ENCODE data around the gene KIAA1614.
"Not testable (repeated sequence)": the region's sequence is repeated elsewhere in the genome, so short reads cannot be mapped to it uniquely, and the experiment has no call there.

Gene KIAA1614

DNA sequence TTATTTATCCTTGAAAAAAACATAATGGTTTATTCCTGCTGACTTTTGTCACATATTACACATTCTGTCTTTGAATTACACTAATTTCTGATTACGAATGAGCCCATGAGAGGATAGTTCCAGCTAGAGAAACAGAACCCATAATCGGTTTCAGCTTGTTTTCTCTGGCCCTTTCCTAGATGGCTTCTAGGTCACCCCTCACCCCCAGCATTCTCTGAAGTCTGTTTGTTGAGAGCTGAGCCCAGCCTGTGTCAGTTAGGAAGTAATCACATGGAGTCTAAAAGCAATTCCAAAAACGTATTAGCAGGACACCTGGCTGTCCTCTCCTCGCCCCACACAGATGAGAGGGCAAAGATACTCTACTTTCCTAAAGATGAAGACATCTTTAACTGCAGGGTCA, 48.9 kb downstream of the KIAA1614 start:
- DNase-seq (ENCODE audit: low read depth): no peak

DNA sequence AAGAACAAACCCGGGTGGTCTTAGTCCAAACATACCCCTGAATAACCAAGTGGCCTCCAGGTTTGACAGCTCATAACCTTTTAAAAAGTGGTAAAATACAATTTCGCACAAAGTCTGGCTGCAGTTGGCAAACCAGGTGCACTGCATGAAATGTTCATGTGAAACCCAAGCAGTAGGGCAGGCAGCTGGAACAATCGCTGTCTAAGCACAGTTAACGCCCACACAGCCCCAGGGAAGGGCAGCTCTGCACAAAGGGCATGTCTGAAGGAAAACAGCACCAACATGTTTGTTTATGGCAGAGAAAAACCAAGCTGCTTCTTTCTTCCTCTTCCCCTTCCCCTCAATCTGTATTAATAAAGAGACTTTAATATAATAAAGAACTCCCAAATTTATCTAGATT, 49.5 kb downstream of the KIAA1614 start:
- DNase-seq (ENCODE audit: low read depth): no peak

DNA sequence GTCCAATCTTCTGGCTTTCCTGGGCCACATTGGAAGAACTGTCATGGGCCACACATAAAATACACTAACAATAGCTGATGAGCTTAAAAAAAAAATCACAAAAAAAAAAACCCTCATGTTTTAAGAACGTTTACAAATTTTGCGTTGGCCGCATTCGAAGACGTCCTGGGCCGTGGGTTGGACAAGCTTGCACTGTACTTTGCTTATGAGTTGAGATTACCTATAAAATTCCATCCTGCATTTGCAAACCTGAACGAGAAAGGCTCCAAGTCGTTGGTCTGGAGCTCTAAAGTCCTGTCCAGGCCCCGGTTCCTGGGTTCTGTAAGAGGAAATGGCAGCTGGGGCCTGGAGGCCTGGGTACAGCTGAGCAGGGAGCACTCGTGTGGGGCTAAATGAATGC, 51.4 kb downstream of the KIAA1614 start:
- no peak for DNase-seq (ENCODE audit: low read depth)

DNA sequence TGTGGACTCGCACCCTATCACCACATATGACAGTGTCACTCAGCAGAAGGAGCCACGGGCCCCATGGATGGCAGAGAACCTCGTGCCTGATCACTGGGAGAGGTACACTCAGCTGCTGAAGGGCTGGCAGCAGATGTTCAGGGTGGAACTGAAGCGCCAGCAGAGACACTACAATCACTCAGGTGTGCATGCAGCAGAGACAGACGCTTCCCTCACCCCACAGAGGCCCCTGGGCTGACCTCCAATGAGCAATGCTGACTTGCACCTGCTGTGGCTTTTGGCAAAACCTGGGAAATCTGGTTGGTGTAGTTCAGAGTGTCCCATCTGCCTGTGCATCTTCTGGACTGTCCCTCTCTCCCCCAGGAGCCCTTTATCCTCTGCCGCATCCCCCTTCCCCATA, 51.9 kb downstream of the KIAA1614 start:
- no peak for DNase-seq (ENCODE audit: low read depth)

DNA sequence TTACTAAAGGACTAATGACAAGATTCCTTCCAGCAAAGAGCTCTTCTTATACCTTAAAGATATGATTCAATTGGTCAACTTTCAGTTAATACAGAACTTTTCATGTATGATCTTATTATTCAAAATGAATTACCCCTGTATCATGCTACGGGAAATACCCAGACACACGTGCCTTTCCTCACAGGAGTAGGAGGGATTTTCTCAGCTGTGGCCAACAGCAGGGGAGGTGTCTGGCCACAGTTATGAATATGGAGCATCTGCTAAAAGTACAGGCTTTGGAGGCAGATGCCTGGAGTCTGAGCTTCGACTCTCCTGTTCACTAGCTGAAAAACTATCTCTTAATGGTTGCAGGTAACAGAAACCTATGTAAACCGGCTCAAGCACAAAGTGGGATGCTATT, 53.6 kb downstream of the KIAA1614 start:
- DNase-seq (ENCODE audit: low read depth): no peak

DNA sequence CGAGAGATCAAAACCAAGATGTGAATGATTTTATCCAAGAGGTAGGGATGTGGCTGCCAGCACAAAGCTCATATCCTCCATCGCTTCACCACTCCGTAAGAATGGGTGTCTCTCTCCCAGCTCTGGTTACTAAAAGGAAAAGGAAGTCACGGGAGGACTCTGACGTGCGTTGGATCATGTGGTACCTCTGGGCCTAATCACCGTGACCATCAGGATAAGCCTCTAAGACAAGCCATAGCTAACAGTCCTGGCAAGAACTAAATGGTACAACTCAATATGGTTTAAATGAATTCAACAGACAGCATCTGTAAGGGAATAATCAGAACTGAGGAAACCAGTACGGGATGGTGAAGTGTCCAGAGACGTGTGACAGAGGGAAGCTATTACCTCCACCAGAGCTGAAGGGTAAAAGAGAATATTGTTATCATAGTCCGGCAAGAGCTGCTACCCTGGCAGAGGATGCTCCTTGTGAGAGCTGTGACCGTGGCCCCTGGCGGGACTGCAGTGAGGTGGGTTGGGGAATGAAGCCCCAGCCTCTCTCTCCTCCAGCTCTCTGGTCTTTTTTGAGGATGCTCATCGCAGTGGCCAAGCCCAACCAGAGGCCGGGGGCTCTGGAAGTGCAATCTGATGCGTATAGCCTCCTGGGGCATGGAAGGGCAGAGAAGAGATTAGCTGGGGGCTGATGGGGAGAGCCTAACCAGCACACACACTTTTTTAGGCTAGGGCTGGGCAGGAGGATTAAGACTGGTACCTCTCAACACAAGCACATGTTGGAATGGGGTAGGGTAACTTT, 54.2 kb downstream of the KIAA1614 start:
- no peak for DNase-seq (ENCODE audit: low read depth)

DNA sequence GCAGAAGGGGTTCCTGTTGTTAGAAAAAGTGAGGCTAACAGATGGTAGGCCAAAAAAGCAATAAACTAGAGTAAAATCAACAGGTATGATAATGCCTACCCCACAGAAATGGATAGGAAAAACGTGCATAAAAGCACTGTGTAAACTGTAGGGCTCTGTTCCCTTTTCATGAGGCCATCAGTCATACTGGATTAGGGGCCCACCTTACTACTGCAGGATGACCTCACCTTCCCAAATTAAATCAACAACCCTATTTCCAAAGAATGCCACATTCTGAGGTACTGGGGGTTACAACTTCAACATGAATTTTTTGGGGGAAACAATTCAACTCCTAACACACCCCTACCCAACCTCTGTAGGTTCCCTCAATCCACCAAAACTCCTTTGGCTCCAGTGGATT, 54.9 kb downstream of the KIAA1614 start:
- no peak for DNase-seq (ENCODE audit: low read depth)

DNA sequence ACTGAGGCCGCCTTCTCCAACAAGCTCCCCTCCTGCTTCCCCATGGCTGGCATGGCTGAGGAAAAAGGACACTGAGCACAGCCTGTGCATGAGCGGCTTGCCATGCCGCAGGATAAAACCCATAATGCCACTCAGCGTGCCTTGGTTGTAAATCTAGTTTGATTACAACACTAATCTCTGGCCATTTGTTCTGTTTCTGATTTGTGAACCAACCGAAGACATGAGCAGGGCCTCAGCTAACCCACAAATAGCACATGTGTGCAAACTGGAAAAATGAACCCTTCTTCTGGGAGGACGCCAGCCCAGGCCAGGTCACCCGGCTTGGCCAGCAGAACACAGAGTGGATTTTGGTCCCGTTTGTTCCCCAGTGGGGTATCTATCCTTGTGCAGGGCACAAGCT, 56.1 kb downstream of the KIAA1614 start:
- not testable (repeated sequence) for DNase-seq (ENCODE audit: low read depth)

DNA sequence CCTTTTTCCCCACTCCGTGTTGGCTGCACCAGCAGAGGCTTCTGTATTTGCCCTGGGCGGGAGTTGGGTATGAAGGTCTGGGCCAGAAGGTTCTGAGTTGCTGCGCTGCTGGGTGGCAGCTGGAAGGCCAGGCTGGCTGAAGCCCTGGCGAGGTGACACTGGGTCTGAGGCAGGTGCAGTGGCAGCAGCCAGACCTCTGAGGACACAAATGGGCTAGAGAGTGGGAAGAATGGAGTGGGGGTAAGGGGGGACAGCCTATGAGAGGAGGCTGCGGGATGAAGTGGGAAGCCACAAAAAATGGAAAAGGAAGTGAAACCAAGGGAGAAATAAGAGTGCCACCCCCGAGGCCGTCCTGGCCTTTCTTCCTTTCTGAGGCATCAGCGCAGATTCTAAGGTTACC, 56.7 kb downstream of the KIAA1614 start:
- no peak for DNase-seq (ENCODE audit: low read depth)

DNA sequence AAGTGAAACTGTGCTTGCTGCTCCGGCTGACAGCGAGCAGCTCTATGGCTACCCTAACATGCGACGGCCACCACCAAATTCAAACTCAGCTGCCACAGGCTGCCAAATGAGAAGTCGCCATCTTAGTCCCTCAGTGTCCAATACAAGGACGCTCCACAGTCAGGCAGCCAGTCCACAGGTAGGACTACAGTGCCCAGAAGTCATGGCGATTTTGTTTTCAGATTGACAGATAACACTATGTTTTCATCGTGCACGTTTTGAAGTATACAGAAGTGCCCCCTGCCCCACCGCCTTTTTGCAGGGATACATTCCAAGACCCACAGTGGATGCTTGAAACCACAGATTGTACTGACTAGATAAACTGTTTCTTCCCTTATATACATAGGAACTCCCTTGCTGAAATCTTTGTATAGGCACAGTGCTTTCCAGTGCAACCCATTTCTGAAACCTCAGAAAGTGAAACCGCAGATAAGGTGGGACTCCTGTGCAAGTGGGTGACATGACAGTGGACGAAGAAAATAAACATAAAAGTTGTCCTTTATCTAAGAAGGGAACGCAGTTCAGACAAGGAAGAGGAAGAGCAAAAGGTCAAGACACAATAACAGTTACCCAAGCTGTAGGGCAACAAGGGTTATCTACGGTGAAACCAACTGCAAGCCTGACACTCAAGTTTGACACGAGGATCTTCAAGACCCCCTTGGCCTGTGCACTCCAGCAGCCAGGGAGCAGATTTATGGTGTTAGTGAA, 57.8 kb downstream of the KIAA1614 start:
- no peak for DNase-seq (ENCODE audit: low read depth)

DNA sequence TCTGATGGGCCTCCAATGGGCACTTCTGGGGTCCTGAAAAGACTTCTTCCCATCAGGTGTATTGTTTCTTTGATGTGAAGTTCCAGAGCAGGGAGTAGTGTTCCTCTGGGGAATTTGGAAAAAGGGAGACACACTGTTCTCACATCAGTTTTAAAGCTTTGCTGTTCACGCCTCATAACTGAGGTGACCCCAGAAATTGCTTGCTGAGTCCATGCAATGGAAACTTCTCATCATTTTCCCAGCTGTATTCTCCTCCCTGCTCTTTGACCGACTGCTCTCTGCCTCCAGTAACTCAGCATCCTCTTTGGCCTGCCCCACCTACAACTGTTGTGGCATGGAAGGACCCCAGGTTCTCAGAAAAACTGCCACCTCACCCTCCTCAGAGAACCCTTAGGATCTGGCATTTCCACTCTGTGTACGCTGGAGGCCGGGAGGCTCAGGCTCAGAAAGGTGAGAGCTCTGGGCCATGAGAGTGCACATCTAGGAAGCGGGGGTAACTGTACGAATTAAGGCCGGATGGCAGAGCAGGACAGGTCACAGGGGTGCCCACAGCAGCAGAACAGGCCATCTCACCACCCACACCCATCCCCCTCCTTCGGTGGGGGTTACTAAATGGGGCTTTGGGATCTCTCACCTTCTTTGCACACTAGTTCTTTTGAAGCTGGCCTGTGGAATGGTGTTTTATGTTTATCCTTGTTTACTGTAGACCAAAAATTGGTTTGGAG, 58.7 kb downstream of the KIAA1614 start:
- DNase-seq (ENCODE audit: low read depth): no peak

DNA sequence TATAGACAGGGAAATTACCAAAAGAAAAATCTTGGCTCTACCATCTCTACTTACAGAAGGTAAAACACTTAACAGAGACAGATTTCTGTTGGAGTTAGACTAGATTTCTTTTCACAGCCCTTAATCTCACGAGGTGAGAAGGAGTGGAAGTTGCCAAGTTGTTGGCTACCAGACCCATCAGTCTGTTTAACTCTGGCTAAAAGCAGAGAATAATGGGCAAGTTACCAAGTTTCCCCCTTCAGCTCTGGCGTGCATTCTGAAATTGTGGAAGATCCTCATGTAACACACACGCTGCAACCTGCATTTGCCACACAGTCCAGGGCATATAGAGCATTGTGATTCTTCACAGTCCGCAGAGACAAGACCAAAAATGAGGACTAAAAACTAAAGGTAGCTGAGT, 60.7 kb downstream of the KIAA1614 start:
- no peak for DNase-seq (ENCODE audit: low read depth)

DNA sequence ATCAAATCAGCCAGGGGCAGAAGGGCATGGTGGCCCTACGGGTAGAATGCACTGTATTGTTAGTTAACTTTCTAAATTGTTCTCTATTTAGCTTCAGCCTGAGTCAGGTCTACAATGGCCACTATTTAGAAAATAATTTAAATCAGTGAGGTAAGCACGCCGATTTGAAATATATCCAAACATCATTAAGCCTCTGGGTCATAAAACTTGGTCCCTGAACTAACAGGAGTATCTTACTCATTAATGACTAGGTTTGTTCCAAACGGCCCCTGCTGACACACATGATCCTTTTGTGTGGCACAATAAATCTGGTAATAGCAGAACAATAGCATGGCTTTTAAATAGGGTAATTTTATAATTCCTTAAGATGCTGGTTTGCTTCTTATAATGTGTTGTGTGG, 61.5 kb downstream of the KIAA1614 start:
- no peak for DNase-seq (ENCODE audit: low read depth)

DNA sequence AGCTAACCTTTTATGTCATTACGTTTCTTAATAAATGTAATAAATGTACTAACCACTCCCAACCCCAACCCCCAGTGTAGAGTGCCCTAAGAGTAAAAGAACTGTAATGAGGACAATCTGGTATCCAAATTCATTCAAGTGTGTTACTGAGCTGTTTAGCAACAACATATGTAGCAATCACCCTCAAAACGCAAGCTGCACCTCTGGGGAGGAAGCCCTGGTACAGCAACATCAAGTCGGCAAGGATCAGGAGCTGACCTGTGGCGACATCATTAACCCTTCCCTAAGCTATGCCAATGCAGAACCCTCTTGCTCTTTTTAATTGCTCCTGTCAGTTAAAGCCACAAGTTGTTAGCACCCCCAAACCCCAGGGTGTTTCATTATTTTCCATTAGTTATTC, 62.9 kb downstream of the KIAA1614 start:
- DNase-seq (ENCODE audit: low read depth): no peak

DNA sequence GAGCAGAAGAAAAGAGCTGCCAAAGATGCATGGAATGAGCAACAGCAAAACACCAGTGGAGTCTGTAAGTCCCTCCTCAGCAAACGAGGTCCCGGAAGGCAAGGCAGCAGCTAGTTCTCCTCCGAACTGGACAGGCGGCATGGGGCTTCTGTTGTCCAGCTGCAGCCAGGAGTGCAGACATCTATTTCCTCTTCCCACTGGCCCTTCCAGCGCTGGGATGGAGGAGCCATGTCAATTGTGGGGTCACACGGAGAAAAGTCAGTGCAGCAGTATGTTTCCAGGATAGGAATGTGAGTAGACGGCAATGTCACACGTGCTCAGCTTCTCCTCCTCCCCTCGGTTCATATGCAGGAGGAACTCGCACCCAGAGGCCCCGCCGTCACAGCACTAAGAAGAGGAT, 63.5 kb downstream of the KIAA1614 start:
- no peak for DNase-seq (ENCODE audit: low read depth)

DNA sequence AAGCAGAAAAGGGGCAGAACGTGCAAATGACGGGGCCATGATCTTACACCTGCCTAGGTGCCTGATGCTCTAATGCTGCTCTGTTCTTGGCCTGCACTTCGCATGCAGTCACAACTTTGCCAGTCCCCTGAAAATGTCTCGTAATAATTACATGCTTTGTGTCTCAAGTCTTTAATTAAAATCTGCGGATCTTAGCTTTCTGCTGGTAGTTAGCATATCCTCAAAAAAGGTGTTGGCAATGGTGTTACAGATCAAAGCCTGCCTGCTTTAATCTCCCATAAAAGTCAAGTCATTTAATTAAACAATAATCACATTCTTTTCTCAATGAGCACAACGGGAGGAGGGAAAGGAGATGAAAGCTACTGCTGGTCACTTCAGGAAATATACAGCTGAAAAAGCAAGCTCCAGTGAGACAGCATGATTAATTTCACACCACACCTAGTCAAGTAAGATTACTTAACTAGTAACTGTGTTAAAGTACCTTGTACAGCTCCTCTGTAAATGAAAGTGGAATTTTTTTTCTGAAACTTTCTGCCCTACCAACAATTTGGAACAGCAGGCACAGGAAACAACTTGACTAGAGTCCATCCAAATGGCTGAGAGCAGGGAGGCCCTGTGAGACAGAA, 64.1 kb downstream of the KIAA1614 start:
- no peak for DNase-seq (ENCODE audit: low read depth)

DNA sequence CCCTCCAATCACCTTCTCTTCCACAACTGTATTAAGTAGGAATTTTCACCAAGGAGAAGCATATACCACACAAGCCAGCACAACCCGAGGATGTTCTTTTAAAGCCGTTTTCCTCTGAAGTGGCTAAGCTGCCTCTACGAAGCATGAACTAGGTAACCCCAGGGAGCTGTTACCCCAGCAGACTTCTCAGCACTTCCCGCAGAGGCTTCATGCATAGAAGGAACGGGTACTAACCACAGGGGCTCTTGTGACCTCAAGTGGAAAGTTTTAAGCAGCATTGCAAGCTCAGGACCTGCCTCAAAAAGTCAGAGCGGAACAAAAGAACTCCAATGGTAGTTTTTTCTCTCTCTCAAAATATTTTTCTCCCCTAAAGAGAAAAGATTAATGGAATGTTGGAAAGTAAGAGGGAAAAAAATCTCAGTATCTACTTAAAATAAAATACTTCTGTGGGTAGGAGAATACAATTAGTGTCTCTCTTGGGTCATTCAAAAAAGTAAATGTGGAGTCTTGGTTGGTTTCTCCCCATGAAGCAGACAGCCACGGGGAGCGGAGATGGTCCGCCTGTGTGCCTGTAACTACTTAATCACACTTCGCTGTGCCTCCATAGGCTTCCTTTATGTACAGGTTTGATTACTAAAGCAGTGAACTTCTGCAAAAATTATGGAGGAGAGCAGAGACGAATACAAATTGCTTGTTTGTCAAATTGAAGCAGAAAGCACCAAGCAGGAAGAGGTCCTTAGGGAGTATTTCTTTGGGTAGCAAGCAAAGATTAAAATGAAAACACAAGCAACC, 69.1 kb downstream of the KIAA1614 start:
- no peak for DNase-seq (ENCODE audit: low read depth)

DNA sequence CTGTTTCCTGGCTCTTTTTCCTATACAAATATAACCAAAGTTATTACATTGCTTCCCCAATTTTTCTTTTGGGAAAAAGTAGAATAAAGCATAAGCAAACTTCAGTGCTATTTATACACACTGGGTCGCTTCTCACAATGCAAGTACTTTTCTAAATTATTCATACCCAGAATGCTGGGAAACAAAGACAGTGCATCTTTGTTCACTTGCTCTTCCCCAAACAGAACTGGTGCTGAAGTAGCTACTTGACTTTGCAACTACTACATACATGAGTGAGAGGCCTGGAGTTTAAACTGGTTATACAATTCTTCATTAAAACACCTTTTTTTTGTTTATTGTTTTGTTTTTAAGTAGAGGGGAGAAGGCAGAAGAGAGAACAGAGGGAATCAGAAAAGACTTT, 69.7 kb downstream of the KIAA1614 start:
- DNase-seq (ENCODE audit: low read depth): no peak

DNA sequence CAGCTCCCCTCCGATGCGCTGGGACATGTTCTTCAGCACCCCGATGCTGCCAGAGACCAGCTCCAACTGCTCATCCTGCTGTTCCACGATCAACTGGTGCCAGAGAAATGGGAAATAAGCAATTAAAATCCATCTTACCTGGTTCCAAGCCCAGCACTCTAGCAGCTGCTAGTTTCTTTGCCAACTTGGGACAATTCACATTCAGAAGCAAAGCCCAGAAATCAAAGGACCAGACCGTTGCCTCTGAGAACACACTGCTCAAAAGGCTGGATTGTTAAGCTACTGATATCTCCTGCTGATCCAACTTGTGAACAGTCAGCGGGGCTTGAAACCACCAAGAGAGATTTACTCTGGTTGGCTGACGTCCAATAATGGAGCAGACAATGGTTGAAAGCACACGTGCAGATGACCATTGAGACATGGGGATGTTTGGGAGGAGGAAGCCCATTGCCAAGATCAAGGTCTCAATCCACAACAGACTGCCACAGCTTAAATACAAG, 75.6 kb downstream of the KIAA1614 start:
- DNase-seq (ENCODE audit: low read depth): no peak

DNA sequence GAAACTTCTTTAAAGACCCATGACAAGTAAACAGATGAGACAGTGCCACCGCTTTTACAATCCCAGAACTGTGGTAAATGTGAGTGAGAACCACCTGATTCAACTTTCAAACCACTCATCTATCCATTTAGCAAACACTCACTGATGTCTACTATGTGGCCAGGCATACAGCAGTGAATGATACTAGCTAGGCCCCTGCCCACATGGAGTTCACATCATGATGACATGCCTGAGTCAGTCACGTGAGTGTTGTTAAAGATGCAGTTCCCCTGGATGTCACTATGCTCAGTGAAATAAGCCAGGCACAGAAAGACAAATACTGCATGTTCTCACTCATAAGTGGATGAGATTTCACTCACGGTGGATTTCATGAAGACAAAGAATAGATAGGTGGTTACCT, 81.6 kb downstream of the KIAA1614 start:
- DNase-seq (ENCODE audit: low read depth): no peak

DNA sequence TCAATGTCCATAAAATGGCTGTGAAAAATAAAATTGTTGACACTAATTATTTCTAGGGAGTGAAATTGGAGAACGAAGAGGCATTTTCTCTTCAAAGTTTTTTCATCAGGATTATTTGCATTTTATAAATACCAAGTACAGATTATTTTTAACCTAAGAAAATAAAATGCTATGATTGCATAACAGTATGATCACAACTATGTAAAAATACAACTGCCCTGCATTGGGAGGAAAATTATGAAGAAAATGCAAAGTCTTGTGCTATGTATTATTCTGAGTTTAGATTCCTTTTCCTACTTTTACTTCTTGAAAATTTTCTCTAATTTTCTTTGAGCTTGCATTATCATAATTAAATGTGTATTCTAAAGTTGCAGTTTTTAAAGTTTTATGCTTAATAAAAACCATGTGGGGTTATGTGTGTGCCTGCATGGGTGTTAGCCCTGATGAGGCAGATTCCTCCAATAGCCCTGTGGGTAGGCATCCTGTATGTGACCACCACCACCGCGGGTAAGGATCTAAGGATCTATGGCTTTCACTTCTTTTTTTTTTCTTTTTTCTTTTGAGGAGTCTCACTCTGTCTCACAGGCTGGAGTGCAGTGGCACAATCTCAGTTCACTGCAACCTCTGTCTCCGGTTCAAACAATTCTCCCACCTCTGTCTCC, 85.3 kb downstream of the KIAA1614 start:
- no peak for DNase-seq (ENCODE audit: low read depth)

Measured in activated T-helper 9 cell treated with anti-CD3 and anti-CD28 coated beads, Interleukin-2, amount 50 U/mL, for 16 hours (primary cell).